B cell (primary cell): ENCODE measurements around the gene HDAC7. TPM values are rescaled to one million over a fixed set of nuclear protein-coding genes. Genes with fewer than 3 reads are reported as not detected.

ENCODE experiments used
- ATAC-seq: fragments of 200-7000 bp; cut with Tn5 transposase; one replicate; pipeline ENCODE4 v1.10.0; 2021; ENCODE audit warnings: low read depth, mild to moderate bottlenecking, moderate number of reproducible peaks, moderate library complexity
- CTCF ChIA-PET: fragments of 350-600 bp; sonication (Branson Sonifier 250); formaldehyde crosslinking; loops from one replicate; lab custom pipeline; 2021; ENCODE audit warnings: antibody characterized with exemption, inconsistent platforms; lab: Charles Lee
- POLR2A ChIA-PET: fragments of 350-600 bp; sonication (Branson Sonifier 250); formaldehyde crosslinking; loops from one replicate; lab custom pipeline; 2021; ENCODE audit warnings: antibody characterized with exemption; lab: Charles Lee
- DNase-seq: peaks from one replicate; pipeline ENCODE4 v3.0.0; 2013
- H2AFZ ChIP-seq: 2 replicates; pipeline ENCODE4 v1.6.1; 2012; ENCODE audit warnings: mild to moderate bottlenecking, low read depth, low read length; ENCODE audit not compliant: insufficient read depth, poor library complexity, severe bottlenecking
- H3K27ac ChIP-seq, 2 donors: 1 replicate in 1 of 2; 2 replicates in 1 of 2; pipeline ENCODE4 v1.5.1; 2012 to 2013; ENCODE audit warnings: low read length in 2 of 2, mild to moderate bottlenecking in 2 of 2, moderate library complexity in 1 of 2
- H3K27me3 ChIP-seq, 4 experiments: fragments of 200-600 bp in 1 of 4; sonication (generic) in 1 of 4; replicated peaks in 1 of 4; 1 replicate in 2 of 4; 2 replicates in 2 of 4; pipeline versions ENCODE4 v1.6.1 to v1.7.0; 2013 to 2016; ENCODE audit warnings: low read length in 3 of 4, mild to moderate bottlenecking in 2 of 4, mixed read lengths in 1 of 4, moderate library complexity in 1 of 4; ENCODE audit not compliant: insufficient read depth in 4 of 4, control insufficient read depth in 3 of 4; ENCODE audit errors: control extremely low read depth in 1 of 4
- H3K36me3 ChIP-seq, 2 experiments: replicated peaks in 1 of 2; 1 replicate in 1 of 2; 2 replicates in 1 of 2; pipeline versions ENCODE4 v1.6.1 to v1.7.1; 2013; ENCODE audit warnings: low read length in 1 of 2; ENCODE audit not compliant: insufficient read depth in 2 of 2, control insufficient read depth in 1 of 2; ENCODE audit errors: control extremely low read depth in 1 of 2, extremely low read depth in 1 of 2
- H3K4me1 ChIP-seq, 2 donors: fragments of 200-600 bp in 1 of 2; sonication (generic) in 1 of 2; 1 replicate in 1 of 2; 2 replicates in 1 of 2; pipeline versions ENCODE4 v1.5.1 to v1.6.1; 2013 to 2017; ENCODE audit warnings: low read length in 2 of 2; ENCODE audit not compliant: control insufficient read depth in 2 of 2, insufficient read depth in 2 of 2
- H3K4me2 ChIP-seq: replicated peaks from 2 replicates; pipeline ENCODE3; 2012; ENCODE audit warnings: mild to moderate bottlenecking, low read depth, low read length; ENCODE audit not compliant: poor library complexity, severe bottlenecking
- H3K4me3 ChIP-seq, 5 experiments: fragments of 200-600 bp in 1 of 5; sonication (generic) in 1 of 5; 1 replicate in 3 of 5; 2 replicates in 2 of 5; pipeline versions ENCODE4 v1.5.1 to v1.7.0; 2011 to 2016; ENCODE audit warnings: low read length in 4 of 5, mild to moderate bottlenecking in 4 of 5, low read depth in 2 of 5, control low read depth in 1 of 5, moderate library complexity in 1 of 5; ENCODE audit not compliant: insufficient read depth in 1 of 5; ENCODE audit errors: control extremely low read depth in 1 of 5, extremely low read depth in 1 of 5
- H3K79me2 ChIP-seq: fragments of 200-600 bp; sonication (generic); one replicate; pipeline ENCODE4 v1.6.0; 2016; ENCODE audit warnings: low read length; ENCODE audit not compliant: control insufficient read depth, insufficient read depth
- H3K9ac ChIP-seq: fragments of 200-600 bp; sonication (generic); 2 replicates; pipeline ENCODE4 v1.6.1; 2017; ENCODE audit warnings: mild to moderate bottlenecking, low read length, moderate library complexity
- H3K9me3 ChIP-seq, 3 donors: one replicate each; pipeline versions ENCODE4 v1.6.1 to v1.7.1; 2013; ENCODE audit warnings: low read length in 2 of 3; ENCODE audit not compliant: control insufficient read depth in 2 of 3, insufficient read depth in 1 of 3; ENCODE audit errors: control extremely low read depth in 1 of 3
- H4K20me1 ChIP-seq: 2 replicates; pipeline ENCODE4 v1.6.0; 2012; ENCODE audit warnings: mild to moderate bottlenecking, low read length; ENCODE audit not compliant: insufficient read depth, control insufficient read depth, poor library complexity, severe bottlenecking
- H3K27ac Mint-ChIP-seq: one replicate; pipeline ENCODE4 v1.8.0; 2021; ENCODE audit warnings: mixed read lengths
- H3K27me3 Mint-ChIP-seq: one replicate; pipeline ENCODE4 v1.8.0; 2021; ENCODE audit warnings: mixed read lengths
- H3K4me1 Mint-ChIP-seq: one replicate; pipeline ENCODE4 v1.8.0; 2021; ENCODE audit warnings: mixed read lengths
- H3K4me3 Mint-ChIP-seq: one replicate; pipeline ENCODE4 v1.8.0; 2021; ENCODE audit warnings: mixed read lengths
- H3K9me3 Mint-ChIP-seq: one replicate; pipeline ENCODE4 v1.8.0; 2022; ENCODE audit warnings: mixed read lengths; ENCODE audit not compliant: insufficient read depth
- EZH2 ChIP-seq: IDR thresholded peaks from 2 replicates; pipeline ENCODE4 v1.6.1; 2012; ENCODE audit warnings: borderline replicate concordance, low read depth, mild to moderate bottlenecking, moderate library complexity, low read length; ENCODE audit not compliant: insufficient read depth, poor library complexity, severe bottlenecking
- WGBS: methylation state at CpG from one replicate; pipeline ENCODE4 v1.1.5; 2013; ENCODE audit warnings: missing lambda C conversion rate; ENCODE audit not compliant: insufficient coverage; 5-methylcytosine and 5-hydroxymethylcytosine counted together
- intact Hi-C: fragments of 100-400 bp; cut with micrococcal nuclease; formaldehyde crosslinking; loops from one replicate; pipeline ENCODE4 v1.10.0; 2022
- polyA plus RNA-seq: library from polyadenylated mRNA; depleted of rRNA; stranded (reverse); fragments of >200 nt; gene quantifications from 2 replicates; pipeline ENCODE4 v1.2.3, GENCODE V29; 2012
- total RNA-seq, 2 donors: library from RNA; stranded (reverse); fragments of 120-200 nt in 1 of 2; gene quantifications; 1 replicate in 1 of 2; 2 replicates in 1 of 2; pipeline versions ENCODE4 v1.2.3 to v1.2.4, GENCODE V29; 2013 to 2022
- TF ChIP-seq, protein P1 (sequence below): fragments of 200-600 bp; IDR thresholded peaks from one replicate; pipeline ENCODE4 v1.8.0; 2022; ENCODE audit warnings: antibody characterized with exemption, mild to moderate bottlenecking

The HDAC7 gene
- total and polyA plus RNA-seq, 2 donors (not counting 1 experiment from before 2014, with no cell fraction given) = 87.2 to 178 TPM

DNA sequence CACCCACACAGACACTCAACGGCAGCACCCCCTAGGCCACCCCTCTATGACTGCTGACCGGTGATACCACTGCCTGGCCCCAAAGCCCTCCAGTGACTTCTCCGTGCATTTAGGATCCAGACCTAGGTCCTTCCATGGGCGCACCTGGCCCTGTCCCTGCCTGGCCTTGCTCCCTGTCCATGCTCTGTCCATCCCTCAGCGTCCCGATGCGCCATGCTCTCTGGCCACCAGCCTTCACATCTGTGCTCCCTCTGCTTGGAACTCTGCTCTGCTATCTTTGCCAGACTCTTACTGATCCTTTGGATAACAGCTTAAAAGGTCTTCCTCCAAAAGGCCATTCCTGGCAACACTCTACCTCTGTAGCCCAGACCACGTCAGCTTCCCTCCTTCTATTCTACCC lies 25.4 kb upstream of the HDAC7 start:
- H3K9me3 Mint-ChIP-seq = no peaks in the 10 kb centered on the region
- H3K27ac Mint-ChIP-seq = no peak overlapping the region
- no peak overlapping the region for H3K4me3 Mint-ChIP-seq
- Histone ChIP-seq H3K9me3 (no peaks in the 10 kb centered on the region), H4K20me1 (no peaks in the 10 kb centered on the region), H3K36me3 (no peaks in the 10 kb centered on the region), H3K27me3 (peaks cover 0 to 6% (median 0%) of the 10 kb centered on the region in 4 experiments), H3K4me2 (no peak overlapping the region), H2AFZ (no peak overlapping the region), H3K9ac (no peak overlapping the region), H3K4me1 (no peaks in the 10 kb centered on the region), H3K79me2 (no peaks in the 10 kb centered on the region), H3K27ac (no peak overlapping the region), H3K4me3 (no peak overlapping the region)
- CTCF ChIA-PET = interaction anchor here (14.3 to 23.8 kb wide), 3 partner anchors 71 to 132 kb away, joined by 300 to 464 read pairs (median 351); partner anchors contain the start of genes RPAP3 and SLC48A1
- H3K27me3 Mint-ChIP-seq = no peaks in the 10 kb centered on the region
- DNase-seq = no peak
- H3K4me1 Mint-ChIP-seq = no peaks in the 10 kb centered on the region
- POLR2A ChIA-PET = no interaction called here
- TF ChIP-seq, protein P1, sequence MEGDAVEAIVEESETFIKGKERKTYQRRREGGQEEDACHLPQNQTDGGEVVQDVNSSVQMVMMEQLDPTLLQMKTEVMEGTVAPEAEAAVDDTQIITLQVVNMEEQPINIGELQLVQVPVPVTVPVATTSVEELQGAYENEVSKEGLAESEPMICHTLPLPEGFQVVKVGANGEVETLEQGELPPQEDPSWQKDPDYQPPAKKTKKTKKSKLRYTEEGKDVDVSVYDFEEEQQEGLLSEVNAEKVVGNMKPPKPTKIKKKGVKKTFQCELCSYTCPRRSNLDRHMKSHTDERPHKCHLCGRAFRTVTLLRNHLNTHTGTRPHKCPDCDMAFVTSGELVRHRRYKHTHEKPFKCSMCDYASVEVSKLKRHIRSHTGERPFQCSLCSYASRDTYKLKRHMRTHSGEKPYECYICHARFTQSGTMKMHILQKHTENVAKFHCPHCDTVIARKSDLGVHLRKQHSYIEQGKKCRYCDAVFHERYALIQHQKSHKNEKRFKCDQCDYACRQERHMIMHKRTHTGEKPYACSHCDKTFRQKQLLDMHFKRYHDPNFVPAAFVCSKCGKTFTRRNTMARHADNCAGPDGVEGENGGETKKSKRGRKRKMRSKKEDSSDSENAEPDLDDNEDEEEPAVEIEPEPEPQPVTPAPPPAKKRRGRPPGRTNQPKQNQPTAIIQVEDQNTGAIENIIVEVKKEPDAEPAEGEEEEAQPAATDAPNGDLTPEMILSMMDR = no peak
- no peak for TF ChIP-seq EZH2
- WGBS = 97% methylated on average over 7 of the region's 8 CpGs
- intact Hi-C loops = no loop called here
- no peak for ATAC-seq

DNA sequence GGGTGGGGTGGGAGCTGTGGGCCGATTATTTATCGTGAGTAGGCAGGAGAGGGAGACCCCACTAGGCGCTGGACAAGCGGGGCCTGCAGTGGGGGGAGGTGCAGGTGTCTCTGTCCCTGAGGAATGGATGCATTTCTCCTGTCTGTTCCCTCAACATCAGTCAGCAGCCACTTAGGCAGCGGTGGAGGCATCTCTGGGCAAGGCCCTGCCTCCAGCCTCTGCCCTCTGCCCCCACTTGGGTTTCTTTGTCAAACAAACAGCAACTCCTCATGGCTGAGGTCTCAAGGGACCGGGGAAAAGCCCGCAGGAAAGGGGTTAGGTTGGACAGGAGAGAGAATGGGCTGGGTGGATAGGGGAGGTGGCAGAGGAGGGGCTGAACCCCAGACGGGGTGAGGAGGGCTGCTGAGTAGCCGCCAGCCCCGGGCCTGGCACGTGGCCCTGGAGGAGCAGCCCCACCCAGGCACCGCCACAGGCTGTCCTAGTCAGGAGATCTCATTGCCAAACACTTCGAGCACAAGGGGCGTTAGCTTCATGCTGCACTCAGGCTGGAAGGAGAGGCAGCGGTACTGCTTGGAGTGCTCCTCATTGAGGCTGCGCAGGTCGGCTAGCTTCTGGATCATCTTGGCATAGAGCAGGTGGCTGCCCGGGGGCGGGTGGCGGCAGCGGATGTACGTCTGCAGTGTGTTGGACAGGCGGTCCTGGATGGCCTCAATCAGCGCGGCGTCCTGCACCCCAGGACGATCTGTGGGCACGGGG lies 24.7 kb upstream of the HDAC7 start:
- 94% methylated on average over 26 of the region's 28 CpGs for WGBS
- Histone ChIP-seq H3K27me3 (peaks cover 0 to 6% (median 0%) of the 10 kb centered on the region in 4 experiments), H3K4me2 (no peak overlapping the region), H3K27ac (no peak overlapping the region), H3K4me1 (no peaks in the 10 kb centered on the region), H3K9me3 (no peaks in the 10 kb centered on the region), H3K4me3 (no peak overlapping the region), H3K36me3 (no peaks in the 10 kb centered on the region), H2AFZ (no peak overlapping the region), H3K79me2 (no peaks in the 10 kb centered on the region), H3K9ac (no peak overlapping the region), H4K20me1 (no peaks in the 10 kb centered on the region)
- ChIA-PET CTCF (interaction anchor here (14.3 to 23.8 kb wide), 3 partner anchors 71 to 132 kb away, joined by 300 to 464 read pairs (median 351); partner anchors contain the start of genes RPAP3 and SLC48A1), POLR2A (interaction anchor here (0.7 kb wide), 1 partner anchor 89 kb away, joined by 3 read pairs; no protein-coding TSS in a partner anchor)
- Mint-ChIP-seq H3K4me3 (no peak overlapping the region), H3K27me3 (no peaks in the 10 kb centered on the region), H3K27ac (no peak overlapping the region), H3K4me1 (no peaks in the 10 kb centered on the region), H3K9me3 (no peaks in the 10 kb centered on the region)
- no peak for DNase-seq
- TF ChIP-seq, protein P1 = no peak
- no peak for TF ChIP-seq EZH2
- ATAC-seq = no peak
- intact Hi-C loops = no loop called here
